NCI-H2171 treated with DMSO at 0.1 percent for 48 hours (cell line): ENCODE data around the gene FAM3C.
"Not testable (repeated sequence)": the region's sequence is repeated elsewhere in the genome, so short reads cannot be mapped to it uniquely, and the experiment has no call there.

Experiments used
- DNase-seq: peaks from one replicate; lab custom pipeline; 2025; lab: John Stamatoyannopoulos, UW

Gene FAM3C

DNA sequence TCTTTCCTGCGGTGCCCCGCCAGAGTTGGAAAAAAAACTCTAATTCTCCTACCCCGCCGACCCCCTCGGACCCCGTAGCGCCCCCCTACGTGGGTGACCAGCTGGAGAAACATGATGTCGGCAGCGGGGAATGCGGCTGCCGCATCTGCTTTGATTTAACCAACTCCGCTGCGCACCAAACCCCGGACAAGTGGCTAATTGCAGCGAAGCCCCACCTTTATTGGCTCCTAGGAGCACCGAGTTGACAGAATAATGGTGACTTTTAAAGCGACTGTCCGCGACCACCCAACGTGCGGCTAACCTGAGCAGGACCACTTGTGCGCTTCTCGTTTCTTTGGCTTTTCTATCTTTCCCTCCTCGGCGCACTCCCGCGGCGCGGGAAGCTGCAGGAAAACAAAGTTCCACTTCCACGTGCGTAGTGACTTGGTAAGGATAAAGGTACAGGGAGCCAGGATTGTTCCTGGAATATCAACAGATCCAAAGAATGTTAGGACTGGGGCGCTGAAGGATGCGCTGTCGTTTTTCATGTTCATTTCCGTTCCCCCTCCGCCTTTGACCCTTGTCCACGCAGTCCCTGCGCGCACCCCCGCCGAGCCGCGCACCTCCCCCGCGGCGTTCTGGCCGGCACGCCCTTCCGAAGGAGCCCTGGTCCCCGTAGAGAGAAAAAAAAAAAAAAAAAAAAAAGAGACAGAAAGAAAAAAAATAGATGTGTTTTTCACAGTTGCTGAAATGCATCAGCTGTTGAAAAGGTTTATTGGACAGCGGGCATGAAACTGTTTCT is 65.9 kb downstream of the FAM3C start:
- no peak for DNase-seq

DNA sequence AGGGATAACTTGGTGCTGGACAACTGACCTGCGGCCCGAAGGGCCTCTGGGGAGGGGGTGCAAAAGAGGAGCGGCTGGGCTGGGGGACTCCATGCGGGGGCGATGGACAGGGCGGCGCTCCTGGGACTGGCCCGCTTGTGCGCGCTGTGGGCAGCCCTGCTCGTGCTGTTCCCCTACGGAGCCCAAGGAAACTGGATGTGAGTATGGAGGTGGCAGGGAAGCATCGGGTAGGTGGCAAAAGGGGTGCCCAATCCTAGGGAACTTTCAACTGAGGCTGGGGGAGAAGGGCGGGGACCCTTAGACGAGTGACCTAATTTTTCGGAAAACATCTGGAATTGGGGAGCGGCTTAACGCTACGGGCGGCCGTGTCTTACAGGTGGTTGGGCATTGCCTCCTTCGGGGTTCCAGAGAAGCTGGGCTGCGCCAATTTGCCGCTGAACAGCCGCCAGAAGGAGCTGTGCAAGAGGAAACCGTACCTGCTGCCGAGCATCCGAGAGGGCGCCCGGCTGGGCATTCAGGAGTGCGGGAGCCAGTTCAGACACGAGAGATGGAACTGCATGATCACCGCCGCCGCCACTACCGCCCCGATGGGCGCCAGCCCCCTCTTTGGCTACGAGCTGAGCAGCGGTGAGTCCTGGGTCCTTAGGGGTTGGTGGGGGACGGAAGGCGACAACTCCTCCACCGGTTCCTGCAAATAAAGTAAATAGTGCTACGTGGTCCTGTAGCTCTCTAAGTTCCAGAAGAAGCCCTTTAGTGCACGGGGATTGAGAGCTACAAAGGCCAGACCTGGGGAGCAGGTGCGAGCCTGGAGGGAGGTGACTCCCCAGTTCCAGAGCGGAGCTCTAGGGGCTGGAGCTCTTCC is 66.7 kb downstream of the FAM3C start:
- DNase-seq, result peak; percentile 66

DNA sequence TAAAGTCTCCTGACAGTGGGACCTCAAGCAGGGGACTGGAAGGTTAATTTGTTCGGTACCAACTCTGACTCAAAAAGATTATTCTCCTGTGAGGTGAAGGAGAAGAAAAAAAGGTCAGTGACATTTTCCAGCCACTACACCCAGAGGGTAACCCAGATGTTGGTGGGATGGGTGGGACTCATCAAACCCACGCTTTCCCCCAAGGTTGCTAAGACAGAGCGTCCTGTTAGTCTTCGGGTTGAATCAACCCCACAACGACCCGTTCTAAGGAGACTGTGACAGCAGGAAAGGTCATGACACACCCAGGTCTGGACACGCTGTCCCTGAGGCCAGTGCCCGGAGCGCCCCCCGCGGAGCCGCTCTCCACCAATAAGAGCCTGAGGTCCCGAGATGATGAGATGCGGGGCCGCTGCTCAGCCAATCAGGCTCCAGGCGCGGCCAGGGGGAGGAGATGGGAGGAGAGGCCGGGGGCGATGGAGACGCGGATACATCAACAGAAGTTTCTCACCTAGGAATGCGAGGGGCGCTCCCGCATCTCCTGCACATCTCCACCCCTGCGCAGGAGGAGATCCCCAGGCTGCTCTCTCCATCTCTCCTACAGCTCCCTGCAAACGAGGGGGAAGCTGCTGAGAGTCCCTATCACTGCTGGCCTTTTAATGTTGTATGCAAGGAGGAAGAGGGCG is 67.5 kb downstream of the FAM3C start, which contains the start of gene WNT16:
Gene WNT16, plus strand, starts transcription at position 493 of the 683 bp plus-strand sequence. CDS start 293 bp downstream, outside the sequence.
- no peak for DNase-seq

DNA sequence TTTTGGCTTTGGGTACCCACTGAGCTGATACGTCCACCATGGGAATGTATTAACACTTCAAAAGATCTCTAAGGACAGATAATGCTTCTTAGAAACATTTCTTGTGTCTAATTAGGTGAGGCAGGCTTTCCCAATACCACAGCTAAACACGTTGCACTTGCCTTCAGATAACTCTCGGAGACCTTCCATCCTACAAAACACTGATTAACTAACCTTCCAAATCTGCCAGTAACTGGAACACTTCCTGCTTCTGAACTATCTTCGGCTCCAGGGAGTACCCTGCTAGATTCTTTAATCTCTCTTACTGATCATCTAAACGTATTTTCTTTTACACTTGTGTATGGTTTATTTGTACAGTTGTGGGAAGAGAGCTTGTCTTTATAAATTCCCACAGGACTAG is 68.4 kb downstream of the FAM3C start:
- DNase-seq, result no peak

- DNase-seq, result no peak
Observed at GRCh38 chr7:121323515-121324302, 72.4 kb downstream of the FAM3C start.

DNA sequence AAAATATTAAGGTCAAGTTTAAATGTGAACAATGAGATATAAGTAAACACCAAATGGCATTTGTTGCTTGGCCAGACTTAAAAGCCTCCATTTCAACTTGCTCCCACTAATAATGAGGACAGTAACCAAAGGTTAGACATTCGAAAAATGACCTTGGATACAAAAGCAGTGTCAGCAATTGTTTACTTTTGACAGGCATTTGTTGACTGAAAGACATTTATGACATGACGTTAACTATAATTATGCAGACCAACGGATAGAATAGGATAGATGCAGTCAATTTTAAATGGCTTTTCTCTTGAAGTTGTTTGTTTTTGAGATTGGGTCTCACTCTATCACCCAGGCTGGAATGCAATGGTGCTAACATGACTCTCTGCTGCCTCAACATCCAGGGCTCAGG is 73.6 kb downstream of the FAM3C start:
- no peak for DNase-seq

DNA sequence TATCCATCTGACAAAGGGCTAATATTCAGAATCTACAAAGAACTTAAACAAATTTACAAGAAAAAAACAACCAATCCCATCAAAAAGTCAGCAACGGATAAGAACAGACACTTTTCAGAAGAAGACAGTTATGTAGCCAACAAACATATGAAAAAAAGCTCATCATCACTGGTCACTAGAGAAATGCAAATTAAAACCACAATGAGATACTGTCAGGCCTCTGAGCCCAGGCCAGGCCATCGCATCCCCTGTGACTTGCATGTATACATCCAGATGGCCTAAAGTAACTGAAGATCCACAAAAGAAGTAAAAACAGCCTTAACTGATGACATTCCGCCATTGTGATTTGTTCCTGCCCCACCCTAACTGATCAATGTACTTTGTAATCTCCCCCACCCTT is 80.9 kb downstream of the FAM3C start:
- not testable (repeated sequence) for DNase-seq

- peak; percentile 95 for DNase-seq
Observed at GRCh38 chr7:121313793-121314676, 82.1 kb downstream of the FAM3C start.

DNA sequence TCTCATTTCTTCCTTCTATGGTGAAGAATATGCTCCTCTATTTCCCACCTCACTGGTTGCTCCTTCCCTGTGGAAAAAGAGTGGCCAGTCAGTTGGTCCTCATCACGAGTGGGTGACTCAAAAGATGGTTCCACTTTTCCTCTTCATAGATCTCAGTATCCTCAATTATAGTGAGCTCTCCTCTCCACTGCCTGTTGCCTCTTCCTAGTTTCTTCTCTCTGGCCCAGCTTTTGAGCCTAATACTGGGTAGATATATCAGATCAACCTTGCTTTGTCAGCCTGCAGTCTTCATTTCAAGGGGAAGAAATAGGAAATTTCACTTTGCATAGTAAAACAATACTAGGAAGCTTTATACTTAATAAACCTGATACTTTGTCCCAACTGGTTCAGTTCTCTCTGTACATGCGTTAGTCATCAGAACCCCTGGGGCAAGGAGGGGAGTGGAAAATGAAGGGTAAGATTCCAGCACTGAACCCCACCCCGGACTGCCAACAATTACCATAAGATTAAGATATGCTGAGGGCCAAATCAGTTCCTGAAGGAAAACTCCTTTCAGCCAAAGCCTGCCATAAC is 82.8 kb downstream of the FAM3C start:
- DNase-seq, result no peak

DNA sequence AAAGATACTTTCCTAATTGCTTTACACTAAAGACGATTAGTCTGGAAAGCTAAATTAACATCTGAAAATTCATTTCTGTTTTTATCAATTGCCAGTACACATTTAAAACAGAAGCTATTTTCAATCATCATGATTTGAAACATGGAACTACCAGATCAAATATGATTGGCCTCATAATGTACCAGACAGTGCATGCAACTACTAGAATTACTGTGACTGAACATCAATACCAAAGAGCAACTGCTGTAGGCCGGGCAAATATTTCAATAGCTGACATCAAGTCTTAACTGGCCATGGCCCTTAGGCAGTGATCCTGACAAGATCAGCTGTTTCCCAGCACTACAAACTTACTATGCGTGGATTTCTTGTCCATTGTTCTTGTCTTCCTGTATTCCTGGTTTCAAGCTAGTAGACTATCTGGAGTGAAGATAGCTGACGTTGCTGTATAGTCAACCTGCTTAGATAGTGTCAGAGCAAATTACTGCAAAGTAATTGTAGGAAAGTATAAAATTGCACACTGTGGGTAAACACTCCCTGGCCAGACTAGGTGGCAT is 89.0 kb downstream of the FAM3C start:
- no peak for DNase-seq

GRCh38 chr7:121306565-121306964 is 89.5 kb downstream of the FAM3C start:
- no peak for DNase-seq

- no peak for DNase-seq
Observed at GRCh38 chr7:121305109-121305508, 91.0 kb downstream of the FAM3C start.

GRCh38 chr7:121304102-121304658 is 91.9 kb downstream of the FAM3C start:
- DNase-seq, result no peak

DNA sequence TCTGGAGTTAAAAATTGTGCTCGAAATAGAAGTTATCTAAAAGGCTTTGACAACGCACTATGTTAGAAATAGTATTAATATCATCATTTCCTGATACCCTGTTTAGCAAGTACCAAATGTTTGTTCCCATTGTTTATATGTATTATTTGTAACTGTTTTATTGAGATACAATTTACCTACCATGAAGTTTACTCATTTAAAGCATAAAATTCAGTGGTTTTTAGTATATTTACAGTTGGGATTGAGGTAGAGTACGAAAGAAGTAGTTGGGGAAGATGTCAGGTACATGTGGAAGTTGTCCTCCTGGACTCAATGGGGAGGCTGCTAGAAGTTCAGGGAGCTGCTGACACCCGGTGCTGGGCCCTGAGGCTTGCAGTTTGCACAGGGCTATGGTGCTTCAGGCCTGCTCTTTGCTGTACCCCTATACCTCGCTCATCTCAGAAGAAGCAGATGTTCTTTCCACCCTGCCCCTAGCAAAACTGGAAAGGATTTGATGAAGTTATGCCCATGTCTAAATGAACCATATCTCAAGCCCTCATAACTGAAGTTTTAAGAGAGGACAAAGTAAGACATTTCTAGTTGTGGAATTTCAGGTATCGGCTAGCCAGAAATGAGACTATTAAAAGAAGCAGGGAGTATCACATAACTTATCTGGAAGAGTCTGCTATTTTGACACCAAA is 92.5 kb downstream of the FAM3C start:
- DNase-seq, result no peak

GRCh38 chr7:121302214-121302745 is 93.8 kb downstream of the FAM3C start:
- no peak for DNase-seq

- DNase-seq, result peak; percentile 1
Observed at GRCh38 chr7:121301446-121302213, 94.5 kb downstream of the FAM3C start.

GRCh38 chr7:121300685-121301420 is 95.3 kb downstream of the FAM3C start:
- DNase-seq, result no peak
